Epithelial cell of alveolus of lung (primary cell): ENCODE results near the gene CAPN3. TPM values are rescaled to one million over a fixed set of nuclear protein-coding genes. Genes with fewer than 3 reads are reported as not detected.

Experiments used
- total RNA-seq: library from RNA; depleted of rRNA; stranded (reverse); fragments of >200 nt; gene quantifications from 2 replicates; pipeline ENCODE4 v1.2.1, GENCODE V29; 2015

CAPN3 gene
- 0.26 and 2.2 TPM in 2 replicates for total RNA-seq

GRCh38 chr15:42359249-42359648 is at the start of gene CAPN3:
Gene CAPN3 (plus strand): TSS chr15:42359501. CDS start chr15:42359806, 305 bp downstream.

Other genes starting within 250 kb of the CAPN3 start
- not detected in 2 replicates for gene PLA2G4F, start 202.9 kb upstream of the CAPN3 start, total RNA-seq
- 27.2 and 59.6 TPM in 2 replicates for gene VPS39, start 151.2 kb upstream of the CAPN3 start, total RNA-seq
- 10.6 and 17.5 TPM in 2 replicates for gene GANC, start 86.3 kb upstream of the CAPN3 start, total RNA-seq
- 27.2 and 44.6 TPM in 2 replicates for gene TMEM87A, start 86.1 kb upstream of the CAPN3 start, total RNA-seq
- 26.1 and 32.2 TPM in 2 replicates for gene ZNF106, start 131.6 kb downstream of the CAPN3 start, total RNA-seq
- gene SNAP23, start 136.1 kb downstream of the CAPN3 start, total RNA-seq = 59.4 and 70.7 TPM in 2 replicates
- gene LRRC57, start 189.3 kb downstream of the CAPN3 start, total RNA-seq = 11.2 and 13.7 TPM in 2 replicates
- 38.0 and 70.9 TPM in 2 replicates for gene HAUS2, start 189.3 kb downstream of the CAPN3 start, total RNA-seq
- gene STARD9, start 216.1 kb downstream of the CAPN3 start, total RNA-seq = 1.4 and 8.3 TPM in 2 replicates